Measurements from ENCODE around the gene SH3RF3.

SH3RF3 gene

GRCh38 chr2:109193807-109194619, 65.0 kb downstream of the SH3RF3 start:
- Histone ChIP-seq H3K79me2 (ENCODE audit: control insufficient read depth, insufficient read depth, low read length, poor library complexity) (no peaks in the 10 kb centered on the region), H4K12ac (ENCODE audit: low read depth, low read length) (no peak overlapping the region), H3K36me3 (ENCODE audit: control insufficient read depth in 1 of 2, insufficient read depth in 2 of 2, low read length in 2 of 2) (no peaks in the 10 kb centered on the region), H2AFZ (ENCODE audit: insufficient read depth, low read length, poor library complexity) (no peak overlapping the region), H3K27me3 (ENCODE audit: insufficient read depth, low read length) (no peaks in the 10 kb centered on the region), H3K4ac (ENCODE audit: low read depth, low read length) (no peak overlapping the region), H3K23ac (ENCODE audit: low read length) (no peak overlapping the region), H2BK120ac (ENCODE audit: insufficient read depth, low read length, poor library complexity) (no peak overlapping the region), H4K8ac (ENCODE audit: low read depth, low read length) (no peak overlapping the region), H3K18ac (ENCODE audit: low read length) (no peak overlapping the region), H3K4me1 (ENCODE audit: control insufficient read depth in 1 of 2, insufficient read depth in 2 of 2, low read length in 2 of 2) (no peaks in the 10 kb centered on the region), H3K14ac (ENCODE audit: low read length) (no peak overlapping the region), H4K91ac (ENCODE audit: low read depth, low read length) (no peak overlapping the region), H3K9ac (ENCODE audit: low read length) (no peak overlapping the region), H2BK5ac (ENCODE audit: low read depth, low read length, poor library complexity) (no peak overlapping the region), H3K4me3 (ENCODE audit: low read depth, low read length) (no peak overlapping the region), H3K27ac (ENCODE audit: low read depth, low read length) (no peak overlapping the region), H2BK12ac (ENCODE audit: low read length) (no peak overlapping the region), H3K9me3 (ENCODE audit: insufficient read depth, low read depth, low read length) (no peaks in the 10 kb centered on the region), H3K4me2 (ENCODE audit: low read length) (no peak overlapping the region), H3K79me1 (ENCODE audit: low read length) (no peaks in the 10 kb centered on the region), H2AK5ac (ENCODE audit: low read length) (no peak overlapping the region)
- WGBS (ENCODE audit: extremely low coverage, insufficient coverage, insufficient read length): no CpG with 5 or more reads among the region's 17 CpGs
- no peak for DNase-seq

- no peak overlapping the region for H3K18ac ChIP-seq (ENCODE audit: low read length)
- WGBS (ENCODE audit: extremely low coverage, insufficient coverage, insufficient read length): no CpG with 5 or more reads among the region's 2 CpGs
- H4K8ac ChIP-seq (ENCODE audit: low read depth, low read length): no peak overlapping the region
- no peak overlapping the region for H3K23ac ChIP-seq (ENCODE audit: low read length)
- H2AFZ ChIP-seq (ENCODE audit: insufficient read depth, low read length, poor library complexity): no peak overlapping the region
- H3K4me2 ChIP-seq (ENCODE audit: low read length): no peak overlapping the region
- H3K27me3 ChIP-seq (ENCODE audit: insufficient read depth, low read length): no peaks in the 10 kb centered on the region
- no peak overlapping the region for H3K14ac ChIP-seq (ENCODE audit: low read length)
- no peak overlapping the region for H2AK5ac ChIP-seq (ENCODE audit: low read length)
- no peak for DNase-seq
- no peak overlapping the region for H4K91ac ChIP-seq (ENCODE audit: low read depth, low read length)
- no peak overlapping the region for H3K4ac ChIP-seq (ENCODE audit: low read depth, low read length)
- H3K9me3 ChIP-seq (ENCODE audit: insufficient read depth, low read depth, low read length): no peaks in the 10 kb centered on the region
- no peak overlapping the region for H2BK12ac ChIP-seq (ENCODE audit: low read length)
- H3K9ac ChIP-seq (ENCODE audit: low read length): no peak overlapping the region
- H4K12ac ChIP-seq (ENCODE audit: low read depth, low read length): no peak overlapping the region
- H3K4me3 ChIP-seq (ENCODE audit: low read depth, low read length): no peak overlapping the region
- no peak overlapping the region for H2BK120ac ChIP-seq (ENCODE audit: insufficient read depth, low read length, poor library complexity)
- no peak overlapping the region for H3K27ac ChIP-seq (ENCODE audit: low read depth, low read length)
- no peaks in the 10 kb centered on the region for H3K4me1 ChIP-seq (ENCODE audit: control insufficient read depth in 1 of 2, insufficient read depth in 2 of 2, low read length in 2 of 2)
- H2BK5ac ChIP-seq (ENCODE audit: low read depth, low read length, poor library complexity): no peak overlapping the region
- H3K36me3 ChIP-seq (ENCODE audit: control insufficient read depth in 1 of 2, insufficient read depth in 2 of 2, low read length in 2 of 2): no peaks in the 10 kb centered on the region
- H3K79me1 ChIP-seq (ENCODE audit: low read length): no peaks in the 10 kb centered on the region
- H3K79me2 ChIP-seq (ENCODE audit: control insufficient read depth, insufficient read depth, low read length, poor library complexity): no peaks in the 10 kb centered on the region
These were observed 65.6 kb downstream of the SH3RF3 start for GRCh38 chr2:109194620-109194937.

DNA sequence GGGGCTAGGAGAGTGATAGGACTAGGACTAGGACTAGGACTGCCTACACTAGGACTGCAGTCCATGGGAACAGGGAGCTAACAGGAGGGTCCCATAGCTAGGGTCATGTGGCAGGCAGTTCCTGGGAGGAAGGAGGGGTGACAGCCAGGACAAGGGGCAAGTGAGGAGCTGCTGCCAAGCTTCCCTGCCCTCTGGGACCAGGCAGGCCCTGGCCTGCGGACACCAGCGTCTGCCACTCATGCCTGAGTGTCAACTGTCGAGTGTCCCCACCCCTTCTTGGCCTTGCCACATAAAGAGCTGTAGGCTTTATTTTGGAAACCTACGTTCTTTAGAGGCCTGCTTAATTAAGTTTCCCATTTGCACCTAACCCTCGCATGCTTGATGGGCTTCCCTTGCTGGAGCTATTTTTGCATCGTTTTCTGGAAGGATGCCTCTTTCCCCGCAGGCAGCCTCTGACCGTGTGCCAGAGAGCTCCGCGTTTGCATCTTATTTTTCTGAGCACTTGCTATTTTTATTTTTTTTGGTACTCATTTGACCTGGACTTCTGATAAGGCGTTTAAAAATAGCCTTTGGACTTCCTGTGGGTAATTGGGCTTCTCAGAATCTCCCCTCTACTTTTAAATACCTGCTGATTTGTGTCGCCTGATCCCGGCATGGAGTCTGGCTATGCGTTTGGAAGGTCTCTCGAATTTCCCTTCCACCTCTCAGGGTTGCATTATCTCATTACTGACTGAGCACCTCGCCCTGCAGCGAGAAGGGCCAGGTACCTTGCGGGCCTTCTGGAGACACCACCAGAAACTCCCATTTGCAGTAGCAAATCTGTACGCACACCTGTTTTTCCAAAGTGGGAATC, 66.4 kb downstream of the SH3RF3 start:
- no peak for DNase-seq
- Histone ChIP-seq H2BK120ac (ENCODE audit: insufficient read depth, low read length, poor library complexity) (no peak overlapping the region), H3K79me1 (ENCODE audit: low read length) (no peaks in the 10 kb centered on the region), H4K91ac (ENCODE audit: low read depth, low read length) (no peak overlapping the region), H2BK12ac (ENCODE audit: low read length) (no peak overlapping the region), H2AFZ (ENCODE audit: insufficient read depth, low read length, poor library complexity) (no peak overlapping the region), H4K8ac (ENCODE audit: low read depth, low read length) (no peak overlapping the region), H3K23ac (ENCODE audit: low read length) (no peak overlapping the region), H3K4me2 (ENCODE audit: low read length) (no peak overlapping the region), H3K14ac (ENCODE audit: low read length) (no peak overlapping the region), H3K9me3 (ENCODE audit: insufficient read depth, low read depth, low read length) (no peaks in the 10 kb centered on the region), H3K79me2 (ENCODE audit: control insufficient read depth, insufficient read depth, low read length, poor library complexity) (no peaks in the 10 kb centered on the region), H2BK5ac (ENCODE audit: low read depth, low read length, poor library complexity) (no peak overlapping the region), H4K12ac (ENCODE audit: low read depth, low read length) (no peak overlapping the region), H3K18ac (ENCODE audit: low read length) (no peak overlapping the region), H3K4me3 (ENCODE audit: low read depth, low read length) (no peak overlapping the region), H3K4ac (ENCODE audit: low read depth, low read length) (no peak overlapping the region), H2AK5ac (ENCODE audit: low read length) (no peak overlapping the region), H3K4me1 (ENCODE audit: control insufficient read depth in 1 of 2, insufficient read depth in 2 of 2, low read length in 2 of 2) (no peaks in the 10 kb centered on the region), H3K27me3 (ENCODE audit: insufficient read depth, low read length) (no peaks in the 10 kb centered on the region), H3K36me3 (ENCODE audit: control insufficient read depth in 1 of 2, insufficient read depth in 2 of 2, low read length in 2 of 2) (no peaks in the 10 kb centered on the region), H3K27ac (ENCODE audit: low read depth, low read length) (no peak overlapping the region), H3K9ac (ENCODE audit: low read length) (no peak overlapping the region)
- no CpG with 5 or more reads among the region's 19 CpGs for WGBS (ENCODE audit: extremely low coverage, insufficient coverage, insufficient read length)

DNA sequence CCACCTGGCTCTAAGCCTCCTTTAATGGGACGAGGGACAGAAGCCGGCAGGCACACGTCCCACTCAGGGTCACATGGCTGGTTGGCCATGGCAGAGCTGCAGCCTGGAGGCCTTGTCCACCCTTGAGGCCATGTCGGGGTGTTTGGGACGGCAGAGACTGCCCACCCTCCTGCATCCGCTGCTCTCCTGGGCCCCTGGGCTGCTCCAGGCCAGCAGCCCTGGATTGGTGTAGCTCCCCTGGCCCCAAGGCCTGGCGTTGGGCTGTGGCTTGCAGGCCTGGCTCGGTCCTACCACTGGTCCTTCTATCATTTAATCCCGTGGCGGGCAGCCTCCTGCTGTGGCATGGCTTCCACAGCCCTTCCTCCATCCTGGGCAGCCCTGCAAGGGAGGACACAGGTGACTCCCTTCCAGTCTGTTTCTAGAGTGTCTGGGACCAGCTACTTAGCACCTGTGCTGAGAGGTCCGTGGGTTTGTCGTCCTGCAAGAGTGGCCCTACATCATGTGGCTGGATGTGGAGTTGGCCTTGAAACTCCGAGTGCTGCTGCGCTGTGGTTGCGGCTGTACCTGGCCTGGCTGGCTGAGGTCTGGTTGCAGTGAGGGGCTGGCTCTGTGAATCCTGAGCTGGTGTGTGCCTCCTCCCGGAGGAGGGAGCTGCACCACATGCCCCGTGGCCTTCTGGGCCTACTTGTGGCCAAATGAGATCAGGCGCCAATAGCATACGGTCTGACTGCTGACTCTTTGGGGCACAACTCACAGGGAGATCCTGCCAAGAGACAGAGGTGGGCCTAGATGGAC, 67.3 kb downstream of the SH3RF3 start:
- DNase-seq: no peak
- Histone ChIP-seq H2AK5ac (ENCODE audit: low read length) (no peak overlapping the region), H3K4me1 (ENCODE audit: control insufficient read depth in 1 of 2, insufficient read depth in 2 of 2, low read length in 2 of 2) (no peaks in the 10 kb centered on the region), H3K4me3 (ENCODE audit: low read depth, low read length) (no peak overlapping the region), H3K23ac (ENCODE audit: low read length) (no peak overlapping the region), H3K18ac (ENCODE audit: low read length) (no peak overlapping the region), H2AFZ (ENCODE audit: insufficient read depth, low read length, poor library complexity) (no peak overlapping the region), H4K12ac (ENCODE audit: low read depth, low read length) (no peak overlapping the region), H2BK120ac (ENCODE audit: insufficient read depth, low read length, poor library complexity) (no peak overlapping the region), H3K9ac (ENCODE audit: low read length) (no peak overlapping the region), H2BK12ac (ENCODE audit: low read length) (no peak overlapping the region), H3K79me2 (ENCODE audit: control insufficient read depth, insufficient read depth, low read length, poor library complexity) (no peaks in the 10 kb centered on the region), H3K14ac (ENCODE audit: low read length) (no peak overlapping the region), H3K79me1 (ENCODE audit: low read length) (no peaks in the 10 kb centered on the region), H3K36me3 (ENCODE audit: control insufficient read depth in 1 of 2, insufficient read depth in 2 of 2, low read length in 2 of 2) (no peaks in the 10 kb centered on the region), H4K91ac (ENCODE audit: low read depth, low read length) (no peak overlapping the region), H3K4me2 (ENCODE audit: low read length) (no peak overlapping the region), H3K9me3 (ENCODE audit: insufficient read depth, low read depth, low read length) (no peaks in the 10 kb centered on the region), H2BK5ac (ENCODE audit: low read depth, low read length, poor library complexity) (no peak overlapping the region), H3K27me3 (ENCODE audit: insufficient read depth, low read length) (no peaks in the 10 kb centered on the region), H3K27ac (ENCODE audit: low read depth, low read length) (no peak overlapping the region), H3K4ac (ENCODE audit: low read depth, low read length) (no peak overlapping the region), H4K8ac (ENCODE audit: low read depth, low read length) (no peak overlapping the region)
- WGBS (ENCODE audit: extremely low coverage, insufficient coverage, insufficient read length): no CpG with 5 or more reads among the region's 19 CpGs

Measured in trophoblast cell (in vitro differentiated cells and primary cell).